ENCODE data around the gene CEACAM6. TPM values are rescaled to one million over a fixed set of nuclear protein-coding genes. Genes with fewer than 3 reads are reported as not detected.
"Not testable (repeated sequence)": the region's sequence is repeated elsewhere in the genome, so short reads cannot be mapped to it uniquely, and the experiment has no call there.

CEACAM6 gene
- total RNA-seq (ENCODE audit: insufficient read depth, low replicate concordance), result 2.2 TPM

GRCh38 chr19:41755328-41755913 is at the start of gene CEACAM6:
TSS of gene CEACAM6 (plus strand) at chr19:41755530. CDS start at chr19:41755639, 109 bp downstream.
- DNase-seq (ENCODE audit: low spot score), result no peak

DNA sequence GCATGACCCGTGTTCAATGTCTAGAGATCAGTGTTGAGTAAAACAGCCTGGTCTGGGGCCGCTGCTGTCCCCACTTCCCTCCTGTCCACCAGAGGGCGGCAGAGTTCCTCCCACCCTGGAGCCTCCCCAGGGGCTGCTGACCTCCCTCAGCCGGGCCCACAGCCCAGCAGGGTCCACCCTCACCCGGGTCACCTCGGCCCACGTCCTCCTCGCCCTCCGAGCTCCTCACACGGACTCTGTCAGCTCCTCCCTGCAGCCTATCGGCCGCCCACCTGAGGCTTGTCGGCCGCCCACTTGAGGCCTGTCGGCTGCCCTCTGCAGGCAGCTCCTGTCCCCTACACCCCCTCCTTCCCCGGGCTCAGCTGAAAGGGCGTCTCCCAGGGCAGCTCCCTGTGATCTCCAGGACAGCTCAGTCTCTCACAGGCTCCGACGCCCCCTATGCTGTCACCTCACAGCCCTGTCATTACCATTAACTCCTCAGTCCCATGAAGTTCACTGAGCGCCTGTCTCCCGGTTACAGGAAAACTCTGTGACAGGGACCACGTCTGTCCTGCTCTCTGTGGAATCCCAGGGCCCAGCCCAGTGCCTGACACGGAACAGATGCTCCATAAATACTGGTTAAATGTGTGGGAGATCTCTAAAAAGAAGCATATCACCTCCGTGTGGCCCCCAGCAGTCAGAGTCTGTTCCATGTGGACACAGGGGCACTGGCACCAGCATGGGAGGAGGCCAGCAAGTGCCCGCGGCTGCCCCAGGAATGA is 48.4 kb upstream of the CEACAM6 start:
- no peak for DNase-seq (ENCODE audit: low spot score)

- no peak for DNase-seq (ENCODE audit: low spot score)
Measured at GRCh38 chr19:41707502-41707812, 47.9 kb upstream of the CEACAM6 start.

DNA sequence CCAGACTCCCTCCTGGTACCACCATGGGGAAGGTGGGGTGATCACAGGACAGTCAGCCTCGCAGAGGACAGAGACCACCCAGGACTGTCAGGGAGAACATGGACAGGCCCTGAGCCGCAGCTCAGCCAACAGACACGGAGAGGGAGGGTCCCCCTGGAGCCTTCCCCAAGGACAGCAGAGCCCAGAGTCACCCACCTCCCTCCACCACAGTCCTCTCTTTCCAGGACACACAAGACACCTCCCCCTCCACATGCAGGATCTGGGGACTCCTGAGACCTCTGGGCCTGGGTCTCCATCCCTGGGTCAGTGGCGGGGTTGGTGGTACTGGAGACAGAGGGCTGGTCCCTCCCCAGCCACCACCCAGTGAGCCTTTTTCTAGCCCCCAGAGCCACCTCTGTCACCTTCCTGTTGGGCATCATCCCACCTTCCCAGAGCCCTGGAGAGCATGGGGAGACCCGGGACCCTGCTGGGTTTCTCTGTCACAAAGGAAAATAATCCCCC is 47.4 kb upstream of the CEACAM6 start:
- no peak for DNase-seq (ENCODE audit: low spot score)

DNA sequence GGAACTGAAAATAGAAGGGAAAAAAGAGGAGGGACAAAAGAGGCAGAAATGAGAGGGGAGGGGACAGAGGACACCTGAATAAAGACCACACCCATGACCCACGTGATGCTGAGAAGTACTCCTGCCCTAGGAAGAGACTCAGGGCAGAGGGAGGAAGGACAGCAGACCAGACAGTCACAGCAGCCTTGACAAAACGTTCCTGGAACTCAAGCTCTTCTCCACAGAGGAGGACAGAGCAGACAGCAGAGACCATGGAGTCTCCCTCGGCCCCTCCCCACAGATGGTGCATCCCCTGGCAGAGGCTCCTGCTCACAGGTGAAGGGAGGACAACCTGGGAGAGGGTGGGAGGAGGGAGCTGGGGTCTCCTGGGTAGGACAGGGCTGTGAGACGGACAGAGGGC is 46.8 kb upstream of the CEACAM6 start, which contains the start of gene CEACAM5:
TSS of gene CEACAM5 (plus strand) at position 146 of the 400 bp plus-strand sequence. CDS start at position 252, 106 bp downstream.
- no peak for DNase-seq (ENCODE audit: low spot score)

DNA sequence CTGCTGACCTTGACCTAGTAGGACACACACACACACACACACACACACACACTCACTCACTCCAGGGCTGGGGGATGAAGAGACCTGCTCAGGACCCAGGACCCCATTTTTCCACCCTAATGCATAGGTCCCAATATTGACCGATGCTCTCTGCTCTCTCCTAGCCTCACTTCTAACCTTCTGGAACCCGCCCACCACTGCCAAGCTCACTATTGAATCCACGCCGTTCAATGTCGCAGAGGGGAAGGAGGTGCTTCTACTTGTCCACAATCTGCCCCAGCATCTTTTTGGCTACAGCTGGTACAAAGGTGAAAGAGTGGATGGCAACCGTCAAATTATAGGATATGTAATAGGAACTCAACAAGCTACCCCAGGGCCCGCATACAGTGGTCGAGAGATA is 45.8 kb upstream of the CEACAM6 start:
- DNase-seq (ENCODE audit: low spot score), result not testable (repeated sequence)

- DNase-seq (ENCODE audit: low spot score), result no peak
Measured at GRCh38 chr19:41709951-41710645, 45.2 kb upstream of the CEACAM6 start.

DNA sequence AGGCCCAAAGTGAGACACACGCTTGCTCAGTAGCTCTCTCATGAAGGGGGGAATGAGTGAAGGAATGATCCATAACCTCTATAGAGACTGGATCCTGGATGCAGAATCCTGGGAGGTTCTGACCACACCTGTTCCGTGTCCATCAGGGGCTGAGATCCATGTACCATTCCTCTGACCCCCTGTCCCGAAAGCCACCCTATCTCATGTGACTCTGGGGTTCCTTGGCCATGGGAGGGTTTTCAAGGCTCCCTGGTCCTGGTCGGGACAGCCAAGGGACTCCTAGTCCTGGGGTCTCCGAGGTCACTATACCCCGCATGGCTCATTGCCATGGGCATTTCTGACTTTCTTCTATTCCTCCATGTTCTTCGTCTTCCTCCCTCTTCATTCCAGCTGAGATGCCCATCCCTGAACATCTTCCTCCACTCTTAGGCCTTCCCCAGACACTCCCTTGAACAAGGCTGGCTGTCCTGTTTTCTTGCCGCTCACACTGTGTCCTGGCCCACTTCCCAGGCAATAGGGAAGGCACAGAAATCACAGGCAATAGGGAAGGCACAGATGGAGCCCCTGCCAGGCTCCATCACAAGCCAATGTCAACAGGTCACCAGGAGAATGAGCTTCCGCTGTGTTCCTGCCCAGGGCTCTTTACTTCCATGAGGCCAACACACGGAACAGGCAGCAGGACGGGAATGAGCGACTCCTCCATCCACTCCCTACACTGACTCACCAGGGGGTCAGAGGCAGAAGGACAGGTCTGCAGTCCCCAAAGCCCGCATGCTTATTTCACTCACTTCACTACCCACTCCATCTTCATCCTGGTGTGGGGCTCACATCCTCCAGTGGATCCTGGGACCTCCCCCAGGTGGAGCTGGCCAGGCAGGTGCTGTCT is 43.7 kb upstream of the CEACAM6 start:
- no peak for DNase-seq (ENCODE audit: low spot score)

- no peak for DNase-seq (ENCODE audit: low spot score)
Measured at GRCh38 chr19:41714598-41714997, 40.7 kb upstream of the CEACAM6 start.

DNA sequence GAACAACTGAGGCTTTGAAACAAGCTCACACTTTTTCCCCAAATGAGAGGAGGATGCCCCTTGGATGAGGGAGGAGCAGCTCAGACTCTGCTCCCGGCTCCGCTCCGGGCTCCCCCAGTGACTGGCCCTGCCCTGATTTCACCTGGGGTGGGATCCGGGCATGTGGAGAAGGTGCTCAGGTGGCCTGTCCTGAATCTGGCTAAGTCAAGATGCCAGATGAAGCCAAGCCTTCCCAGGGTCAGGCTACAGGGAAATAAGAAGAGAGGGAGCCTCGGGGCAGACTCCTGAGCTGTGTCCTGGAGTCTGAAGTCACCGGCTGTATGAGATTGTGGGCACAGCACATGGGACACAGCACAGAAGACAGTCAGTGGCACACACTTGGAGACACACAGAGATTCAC is 36.6 kb upstream of the CEACAM6 start:
- DNase-seq (ENCODE audit: low spot score), result no peak

- DNase-seq (ENCODE audit: low spot score), result no peak
Measured at GRCh38 chr19:41720103-41720502, 35.2 kb upstream of the CEACAM6 start.

DNA sequence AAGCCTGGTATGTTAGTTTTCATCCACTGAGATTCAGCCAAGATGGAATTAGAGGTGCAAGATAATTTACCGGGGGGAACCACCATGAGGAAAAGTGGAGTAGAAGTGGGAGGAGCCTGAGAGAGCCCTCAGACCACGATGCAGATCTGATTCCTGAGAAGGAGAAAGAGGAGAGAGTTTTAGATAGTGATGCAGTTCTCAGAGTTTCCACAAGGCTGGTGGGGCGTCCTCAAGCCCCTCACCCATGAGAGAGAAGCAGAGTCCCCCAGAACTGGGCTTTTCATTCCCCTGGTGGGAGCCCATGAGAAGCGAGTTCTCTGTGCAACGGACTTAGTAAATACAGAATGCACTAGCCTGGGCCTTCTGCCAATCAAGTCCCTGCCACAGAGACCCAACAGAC is 28.8 kb upstream of the CEACAM6 start:
- no peak for DNase-seq (ENCODE audit: low spot score)

- DNase-seq (ENCODE audit: low spot score), result no peak
Measured at GRCh38 chr19:41734156-41734555, 21.2 kb upstream of the CEACAM6 start.

- DNase-seq (ENCODE audit: low spot score), result no peak
Measured at GRCh38 chr19:41734585-41734984, 20.7 kb upstream of the CEACAM6 start.

DNA sequence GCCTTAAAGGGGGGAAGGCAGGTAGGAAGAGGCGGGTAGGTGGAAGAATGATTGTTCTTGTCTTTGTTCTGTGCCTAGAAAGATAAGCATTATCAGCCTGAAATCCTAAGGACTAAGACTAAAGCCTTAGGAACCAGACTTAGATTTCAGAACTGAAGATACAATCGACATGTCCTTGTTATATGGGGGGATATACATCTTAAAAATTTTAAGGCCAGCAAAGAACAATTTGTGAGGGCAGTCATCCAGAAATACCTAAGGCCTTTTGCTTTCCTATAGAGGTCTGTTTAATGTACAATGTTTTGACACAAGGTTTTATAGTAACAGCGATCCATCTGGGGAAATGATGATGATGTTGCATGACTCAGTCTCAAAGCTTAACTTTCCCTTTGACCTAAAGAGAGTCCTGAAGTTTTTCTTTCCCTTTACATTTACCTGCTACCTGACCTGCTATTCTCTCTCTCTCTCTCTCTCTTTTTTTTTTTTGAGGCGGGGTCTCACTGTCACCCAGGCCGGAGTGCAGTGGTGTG is 20.2 kb upstream of the CEACAM6 start:
- no peak for DNase-seq (ENCODE audit: low spot score)

- no peak for DNase-seq (ENCODE audit: low spot score)
Measured at GRCh38 chr19:41739361-41739760, 16.0 kb upstream of the CEACAM6 start.

- DNase-seq (ENCODE audit: low spot score), result no peak
Measured at GRCh38 chr19:41740415-41741243, 14.7 kb upstream of the CEACAM6 start.

GRCh38 chr19:41741244-41741554 is 14.1 kb upstream of the CEACAM6 start:
- DNase-seq (ENCODE audit: low spot score), result no peak

GRCh38 chr19:41744850-41745249 is 10.5 kb upstream of the CEACAM6 start:
- DNase-seq (ENCODE audit: low spot score), result no peak

- no peak for DNase-seq (ENCODE audit: low spot score)
Measured at GRCh38 chr19:41745756-41746155, 9.6 kb upstream of the CEACAM6 start.

Measured in umbilical cord (tissue), 2 donors.